ACC112 (cell line): ENCODE results near the gene SRBD1.

Experiments
- H2AFZ ChIP-seq: fragments of 200-600 bp; sonication (generic); one replicate; pipeline ENCODE4 v1.6.0; 2017; ENCODE audit warnings: antibody characterized with exemption, low read length; ENCODE audit not compliant: unreplicated experiment
- H3K27ac ChIP-seq: fragments of 200-600 bp; sonication (generic); 2 replicates; pipeline ENCODE4 v1.5.1; 2014; ENCODE audit warnings: low read depth, mild to moderate bottlenecking, antibody characterized with exemption, low read length, moderate library complexity
- H3K27me3 ChIP-seq: fragments of 200-600 bp; sonication (generic); 2 replicates; pipeline ENCODE4 v1.6.1; 2014; ENCODE audit warnings: mild to moderate bottlenecking, antibody characterized with exemption, low read length, moderate library complexity, mixed read lengths; ENCODE audit not compliant: insufficient read depth
- H3K36me3 ChIP-seq: fragments of 200-600 bp; sonication (generic); 2 replicates; pipeline ENCODE4 v1.6.1; 2016; ENCODE audit warnings: mild to moderate bottlenecking, antibody characterized with exemption, low read length, moderate library complexity, mixed read lengths; ENCODE audit not compliant: insufficient read depth
- H3K4me1 ChIP-seq: fragments of 200-600 bp; sonication (generic); one replicate; pipeline ENCODE4 v1.6.1; 2016; ENCODE audit warnings: low read length, mixed read lengths; ENCODE audit not compliant: insufficient read depth, unreplicated experiment, control insufficient read depth
- H3K4me3 ChIP-seq: fragments of 200-600 bp; sonication (generic); 2 replicates; pipeline ENCODE4 v1.5.1; 2014; ENCODE audit warnings: mild to moderate bottlenecking, low read depth, low read length
- H3K79me2 ChIP-seq: fragments of 200-600 bp; sonication (generic); one replicate; pipeline ENCODE4 v1.6.0; 2016; ENCODE audit warnings: low read length; ENCODE audit not compliant: control insufficient read depth, unreplicated experiment, insufficient read depth

The SRBD1 gene

DNA sequence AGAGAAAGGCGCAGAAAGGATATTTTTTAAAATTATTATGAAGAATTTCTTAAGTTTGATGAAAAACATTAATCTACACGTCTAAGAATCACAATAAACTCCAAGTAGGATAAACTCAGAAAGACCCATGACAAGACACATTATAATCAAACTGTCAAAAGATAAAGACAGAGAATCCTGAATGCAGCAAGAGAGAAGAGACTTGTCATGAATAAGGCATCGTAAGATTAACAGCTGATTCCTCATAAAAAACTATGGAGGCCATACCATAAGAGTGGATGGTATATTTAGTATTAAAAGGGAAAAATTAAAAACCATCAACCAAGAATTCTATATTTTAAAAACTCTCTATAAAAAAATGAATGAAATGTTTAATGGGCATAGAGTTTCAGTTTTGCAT is 39.1 kb downstream of the SRBD1 start:
- H3K27ac ChIP-seq, result peak overlapping the region; percentile 92
- H2AFZ ChIP-seq, result no peak overlapping the region
- peaks cover 36% of the 10 kb centered on the region for H3K36me3 ChIP-seq
- no peak overlapping the region for H3K4me3 ChIP-seq
- peaks cover 7% of the 10 kb centered on the region for H3K79me2 ChIP-seq
- H3K4me1 ChIP-seq, result peaks cover 52% of the 10 kb centered on the region
- no peaks in the 10 kb centered on the region for H3K27me3 ChIP-seq

DNA sequence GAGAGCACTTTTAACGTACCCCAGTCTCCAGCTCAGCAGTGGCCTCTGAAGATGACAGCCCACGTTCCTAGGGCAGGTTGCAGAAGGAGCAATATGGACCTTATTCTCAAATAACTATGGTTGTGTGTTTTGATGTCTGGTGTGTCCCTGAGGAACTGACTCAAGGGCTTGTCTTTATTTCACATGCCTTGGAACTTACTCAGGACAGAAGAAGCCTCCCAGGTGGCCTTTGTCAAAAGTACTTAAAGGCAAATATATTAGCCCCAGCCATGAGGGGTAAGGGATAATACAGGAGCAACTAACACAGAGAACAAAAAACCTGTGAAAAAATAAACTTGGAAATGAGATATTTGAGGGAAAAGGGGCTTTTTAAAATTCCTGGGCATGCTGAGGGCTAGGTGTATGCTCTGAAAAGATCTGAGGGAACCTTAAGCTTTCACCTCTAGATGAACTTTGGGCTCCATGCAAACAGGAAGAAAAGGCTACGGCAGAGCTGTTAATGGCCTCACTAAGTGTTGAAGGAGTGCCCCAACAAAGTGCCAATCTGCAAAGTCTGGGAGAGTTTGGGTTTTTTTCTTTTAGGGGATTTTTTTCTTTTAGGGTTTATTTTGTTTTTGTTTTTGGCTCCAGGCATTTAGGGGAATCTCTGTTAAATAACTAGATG is 40.3 kb downstream of the SRBD1 start:
- Histone ChIP-seq H3K27ac (peak overlapping the region; percentile 92), H3K4me3 (peak overlapping the region; percentile 28; the same call in 1 of the 2 replicates), H3K79me2 (peaks cover 17% of the 10 kb centered on the region), H3K4me1 (peaks cover 50% of the 10 kb centered on the region), H3K27me3 (no peaks in the 10 kb centered on the region), H2AFZ (no peak overlapping the region), H3K36me3 (peaks cover 38% of the 10 kb centered on the region)

DNA sequence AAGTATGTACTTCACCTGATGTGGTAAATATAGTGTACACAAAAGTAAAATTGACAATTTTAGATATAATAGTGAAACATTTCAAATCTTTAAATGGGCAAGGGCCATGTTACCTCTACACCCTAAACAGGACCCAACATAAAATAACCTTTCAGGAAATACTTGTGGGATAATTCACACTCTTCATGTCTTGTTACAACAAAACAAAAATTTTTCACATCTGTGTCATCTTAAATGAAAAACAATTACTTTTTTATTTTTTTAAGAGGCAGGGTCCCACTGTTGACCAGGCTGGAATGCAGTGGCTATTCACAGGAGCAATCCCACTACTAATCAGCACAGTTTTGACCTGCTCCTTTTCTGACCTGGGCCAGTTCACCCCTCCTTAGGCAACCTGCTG is 42.1 kb downstream of the SRBD1 start:
- Histone ChIP-seq H2AFZ (no peak overlapping the region), H3K36me3 (peaks cover 33% of the 10 kb centered on the region), H3K79me2 (peaks cover 28% of the 10 kb centered on the region), H3K27ac (peak overlapping the region; percentile 92), H3K4me1 (peaks cover 50% of the 10 kb centered on the region), H3K4me3 (peak overlapping the region; percentile 45; the same call in 1 of the 2 replicates), H3K27me3 (no peaks in the 10 kb centered on the region)

DNA sequence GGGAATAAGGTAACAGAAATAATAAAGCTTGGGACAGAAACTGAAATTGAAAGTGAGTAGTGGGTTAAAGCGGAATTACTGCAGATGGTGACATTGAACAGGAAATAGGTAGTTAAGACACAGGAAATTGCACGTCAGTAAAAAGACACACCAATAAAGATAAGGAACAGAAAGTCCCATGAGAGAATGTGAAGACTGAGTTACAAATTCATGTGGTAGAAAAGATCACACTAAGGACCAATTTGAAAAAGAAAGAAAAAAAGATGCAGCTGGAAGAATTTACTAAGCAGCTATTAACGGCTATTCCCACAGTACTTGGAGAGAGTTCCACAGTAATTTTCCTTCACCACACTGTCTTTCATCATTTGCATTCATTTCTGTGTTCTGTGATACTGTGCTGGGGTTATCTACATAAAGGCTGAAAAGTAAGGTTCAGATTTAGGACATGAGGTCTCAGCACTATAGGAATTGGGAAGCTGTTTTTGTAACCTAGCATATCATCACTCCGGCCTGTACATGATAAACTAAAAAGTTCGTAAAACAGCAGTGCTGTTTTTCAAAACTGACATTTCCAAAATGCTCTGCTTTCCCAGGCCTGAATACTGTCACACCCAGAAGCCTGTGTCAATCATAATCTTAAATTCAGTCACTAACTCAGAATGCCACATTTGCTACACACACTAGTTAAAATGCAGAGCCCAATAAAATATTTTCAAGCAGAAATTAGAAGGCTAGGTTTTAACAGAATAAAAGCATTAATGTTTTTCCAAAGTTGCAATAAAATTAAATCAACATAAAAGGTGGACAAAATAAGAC is 42.9 kb downstream of the SRBD1 start:
- Histone ChIP-seq H2AFZ (peak overlapping the region; percentile 2), H3K79me2 (peaks cover 35% of the 10 kb centered on the region), H3K4me3 (peak overlapping the region; percentile 45), H3K36me3 (peaks cover 32% of the 10 kb centered on the region), H3K4me1 (peaks cover 47% of the 10 kb centered on the region), H3K27ac (peak overlapping the region; percentile 92), H3K27me3 (no peaks in the 10 kb centered on the region)

DNA sequence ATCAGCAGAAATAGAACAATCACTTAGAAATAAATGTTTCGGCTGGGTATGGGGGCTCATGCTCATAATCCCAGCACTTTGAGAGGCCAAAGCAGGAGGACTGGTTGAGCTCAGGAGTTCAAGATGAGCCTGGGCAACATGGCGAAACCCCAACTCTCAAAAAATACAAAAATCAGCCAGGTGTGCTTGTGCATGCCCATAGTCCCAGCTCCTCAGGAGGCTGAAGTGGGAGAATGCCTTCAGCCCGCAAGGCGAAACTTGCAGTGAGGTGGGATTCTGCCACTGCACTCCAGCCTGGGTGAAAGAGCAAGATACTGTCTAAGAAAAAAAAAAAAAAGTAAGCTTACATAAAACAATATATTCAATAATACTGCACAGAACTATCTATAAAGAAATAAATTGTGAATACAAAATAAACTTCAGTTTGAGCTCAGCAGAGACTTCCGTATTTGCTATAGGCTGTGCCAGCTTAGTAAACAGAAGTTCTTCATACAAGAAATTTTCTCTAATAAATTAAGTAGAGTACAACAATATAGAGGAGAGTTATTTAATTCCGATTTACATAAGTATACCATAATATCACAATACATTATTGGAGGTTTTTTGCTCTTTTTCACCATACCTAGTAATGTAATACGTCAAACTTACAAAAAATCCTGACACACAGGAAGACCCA is 43.6 kb downstream of the SRBD1 start:
- peak overlapping the region; percentile 2 for H2AFZ ChIP-seq
- H3K27ac ChIP-seq, result peak overlapping the region; percentile 92
- peak overlapping the region; percentile 45 for H3K4me3 ChIP-seq
- no peaks in the 10 kb centered on the region for H3K27me3 ChIP-seq
- peaks cover 25% of the 10 kb centered on the region for H3K36me3 ChIP-seq
- H3K4me1 ChIP-seq, result peaks cover 45% of the 10 kb centered on the region
- H3K79me2 ChIP-seq, result peaks cover 37% of the 10 kb centered on the region

DNA sequence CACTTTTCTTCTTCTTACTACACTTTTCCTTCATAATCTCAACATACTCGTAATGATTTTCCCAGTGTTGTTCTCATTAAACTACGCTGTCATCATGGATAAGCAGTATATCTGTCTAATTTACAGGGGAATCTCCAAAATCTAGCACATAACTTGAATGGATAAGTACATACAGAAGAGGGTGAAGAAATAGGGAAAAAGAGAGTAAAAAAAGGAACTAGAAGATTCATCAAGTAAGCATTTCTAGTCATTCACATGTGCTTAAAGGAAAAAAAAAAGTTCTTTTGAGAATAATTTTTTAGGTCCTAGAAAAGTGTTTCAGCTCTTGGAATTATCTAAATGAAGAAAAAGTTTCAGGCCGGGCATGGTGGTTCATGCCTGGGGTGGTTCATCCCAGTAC is 51.6 kb downstream of the SRBD1 start:
- Histone ChIP-seq H3K79me2 (peaks cover 13% of the 10 kb centered on the region), H3K36me3 (peaks cover 3% of the 10 kb centered on the region; the same call in 1 of the 2 replicates), H3K4me1 (peaks cover 9% of the 10 kb centered on the region), H3K27ac (no peak overlapping the region), H2AFZ (no peak overlapping the region), H3K27me3 (no peaks in the 10 kb centered on the region), H3K4me3 (no peak overlapping the region)

DNA sequence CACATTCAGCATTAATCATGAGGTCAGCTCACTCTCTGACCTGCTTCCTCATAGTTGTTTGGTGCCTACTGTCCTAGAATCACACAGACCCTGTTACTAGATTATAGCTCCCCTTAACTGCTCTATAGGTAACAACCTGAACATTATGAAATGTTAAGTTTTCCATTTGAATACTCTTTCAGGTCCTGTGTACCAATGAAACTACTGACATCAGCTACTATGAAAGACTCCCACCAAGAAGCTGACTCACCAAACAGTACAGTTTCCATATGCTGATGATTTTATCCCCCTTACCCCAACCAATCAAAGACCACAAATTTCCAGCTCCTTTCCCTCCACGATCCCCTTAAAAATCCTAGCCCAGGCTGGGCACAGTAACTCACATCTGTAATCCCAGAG is 56.3 kb downstream of the SRBD1 start:
- Histone ChIP-seq H3K4me3 (peak overlapping the region; percentile 27; the same call in 1 of the 2 replicates), H3K4me1 (peaks cover 32% of the 10 kb centered on the region), H3K27ac (peak overlapping the region; percentile 87), H2AFZ (no peak overlapping the region), H3K79me2 (peaks cover 2% of the 10 kb centered on the region), H3K36me3 (peaks cover 20% of the 10 kb centered on the region; the same call in 1 of the 2 replicates), H3K27me3 (no peaks in the 10 kb centered on the region)

DNA sequence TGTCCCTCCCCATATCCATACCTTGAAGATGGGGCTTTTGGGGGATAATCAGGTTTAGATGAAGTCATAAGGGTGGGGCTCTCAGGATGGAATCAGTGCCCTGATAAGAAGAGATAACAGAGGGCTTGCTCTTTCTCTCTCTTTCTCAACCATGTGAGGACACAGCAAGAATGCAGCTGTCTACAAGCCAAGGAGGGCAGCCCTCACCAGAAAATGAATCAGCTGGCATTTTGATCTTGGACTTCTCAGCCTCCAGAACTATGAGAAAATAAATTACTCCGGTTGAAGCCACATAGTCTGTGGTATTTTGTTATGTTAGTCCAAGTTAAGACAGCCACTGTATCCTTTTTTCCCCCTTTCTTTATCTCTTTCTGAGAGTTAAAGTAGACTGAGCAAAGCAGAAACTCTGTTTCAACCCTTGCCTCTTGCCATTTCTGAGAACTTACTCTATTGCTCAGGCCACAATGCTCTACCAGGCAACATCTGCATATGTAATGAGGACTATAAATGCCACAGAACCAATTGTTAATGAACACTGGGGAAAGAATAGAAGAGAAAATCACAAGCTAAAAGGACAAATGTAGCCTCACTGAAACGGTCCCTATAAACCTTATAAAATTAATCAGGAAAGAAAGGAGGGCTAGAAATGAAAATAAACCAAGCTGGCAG is 56.9 kb downstream of the SRBD1 start:
- peak overlapping the region; percentile 87 for H3K27ac ChIP-seq
- H3K79me2 ChIP-seq, result peaks cover 2% of the 10 kb centered on the region
- peaks cover 20% of the 10 kb centered on the region; the same call in 1 of the 2 replicates for H3K36me3 ChIP-seq
- no peak overlapping the region for H2AFZ ChIP-seq
- peak overlapping the region; percentile 27 for H3K4me3 ChIP-seq
- no peaks in the 10 kb centered on the region for H3K27me3 ChIP-seq
- peaks cover 32% of the 10 kb centered on the region for H3K4me1 ChIP-seq

DNA sequence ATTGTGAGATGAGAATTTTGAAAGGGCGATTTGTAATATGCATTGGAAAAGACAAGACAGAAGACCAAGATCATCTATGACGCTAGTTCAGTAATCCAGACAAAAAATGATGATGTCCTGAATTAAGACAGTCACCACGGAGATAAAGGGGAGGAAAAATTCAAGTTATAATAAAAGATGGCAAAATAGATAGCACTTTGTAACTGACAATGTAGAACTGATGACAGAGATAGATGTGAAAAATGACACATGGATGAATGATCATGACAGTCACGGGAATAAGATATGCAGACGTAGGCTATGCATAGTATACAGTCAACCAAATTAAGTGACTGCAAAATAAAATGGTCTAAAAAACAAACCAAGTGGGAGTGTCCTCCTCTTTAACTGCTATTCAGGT is 59.2 kb downstream of the SRBD1 start:
- peaks cover 32% of the 10 kb centered on the region for H3K4me1 ChIP-seq
- H3K27ac ChIP-seq, result no peak overlapping the region
- no peak overlapping the region for H3K4me3 ChIP-seq
- no peak overlapping the region for H2AFZ ChIP-seq
- H3K79me2 ChIP-seq, result peaks cover 2% of the 10 kb centered on the region
- no peaks in the 10 kb centered on the region for H3K27me3 ChIP-seq
- H3K36me3 ChIP-seq, result peaks cover 18% of the 10 kb centered on the region; the same call in 1 of the 2 replicates

DNA sequence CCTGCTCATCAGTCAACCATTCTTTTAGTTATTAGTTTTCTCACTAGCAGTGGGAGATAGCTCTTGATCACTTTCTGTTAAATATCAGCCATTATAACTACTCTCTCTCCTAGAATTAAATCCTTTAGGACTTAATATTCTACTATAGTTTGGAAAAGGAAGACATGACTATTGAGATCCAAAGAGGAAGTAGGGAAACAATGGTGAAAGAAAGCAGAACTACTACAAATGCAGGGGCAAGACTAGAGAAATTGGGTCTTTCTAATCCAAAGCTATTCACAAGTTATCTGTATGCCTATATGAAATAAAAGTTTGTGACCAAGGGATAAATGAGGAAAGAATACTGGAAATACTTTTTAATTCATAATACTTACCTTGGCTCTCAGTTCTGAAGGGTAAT is 65.1 kb downstream of the SRBD1 start:
- peaks cover 40% of the 10 kb centered on the region for H3K36me3 ChIP-seq
- no peaks in the 10 kb centered on the region for H3K4me1 ChIP-seq
- H3K27me3 ChIP-seq, result no peaks in the 10 kb centered on the region
- H3K27ac ChIP-seq, result no peak overlapping the region
- H3K4me3 ChIP-seq, result no peak overlapping the region
- no peaks in the 10 kb centered on the region for H3K79me2 ChIP-seq
- H2AFZ ChIP-seq, result no peak overlapping the region
